ENCODE data around the gene ARL4C.
A peak's percentile ranks its signal among the peaks of the same experiment; 100 is the strongest.
"Not testable (repeated sequence)": the region's sequence is repeated elsewhere in the genome, so short reads cannot be mapped to it uniquely, and the experiment has no call there.

ARL4C gene

DNA sequence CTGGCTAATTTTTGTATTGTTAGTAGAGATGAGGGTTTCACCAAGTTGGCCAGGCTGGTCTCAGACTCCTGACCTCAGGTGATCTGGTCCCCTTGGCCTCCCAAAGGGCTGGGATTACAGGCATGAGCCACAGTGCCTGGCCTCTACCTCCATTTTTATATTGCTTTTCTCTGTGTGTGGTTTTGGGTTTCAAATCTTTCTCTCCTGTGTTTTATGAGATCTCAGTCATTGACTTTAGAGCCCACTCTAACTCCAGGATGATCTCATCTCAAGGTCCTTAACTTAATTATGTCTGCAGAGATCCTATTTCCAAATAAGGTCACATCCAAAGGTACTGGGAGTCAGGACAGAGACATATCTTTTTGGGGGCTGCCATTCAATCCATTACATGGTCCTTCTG lies 24.7 kb downstream of the ARL4C start:
- DNase-seq = no peak

DNA sequence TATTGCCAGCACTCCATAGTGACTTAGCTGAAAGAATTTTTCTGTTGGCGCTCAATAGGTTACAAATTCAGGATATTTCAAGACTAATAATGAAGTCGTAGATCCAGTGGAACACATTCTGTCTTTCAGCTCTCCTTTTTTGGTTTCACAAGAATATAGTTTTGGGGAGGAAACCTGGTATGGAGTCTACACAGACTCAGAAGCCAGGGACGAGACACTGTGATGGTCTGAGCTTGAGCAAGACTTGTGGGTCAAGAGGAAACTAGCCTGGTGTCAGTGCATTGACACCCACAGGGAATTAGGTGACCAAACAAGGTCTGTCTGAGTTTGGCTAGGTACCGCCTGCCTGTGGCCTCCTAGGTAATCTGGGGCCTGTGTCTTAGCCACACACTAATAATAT lies 26.9 kb downstream of the ARL4C start:
- DNase-seq = no peak

DNA sequence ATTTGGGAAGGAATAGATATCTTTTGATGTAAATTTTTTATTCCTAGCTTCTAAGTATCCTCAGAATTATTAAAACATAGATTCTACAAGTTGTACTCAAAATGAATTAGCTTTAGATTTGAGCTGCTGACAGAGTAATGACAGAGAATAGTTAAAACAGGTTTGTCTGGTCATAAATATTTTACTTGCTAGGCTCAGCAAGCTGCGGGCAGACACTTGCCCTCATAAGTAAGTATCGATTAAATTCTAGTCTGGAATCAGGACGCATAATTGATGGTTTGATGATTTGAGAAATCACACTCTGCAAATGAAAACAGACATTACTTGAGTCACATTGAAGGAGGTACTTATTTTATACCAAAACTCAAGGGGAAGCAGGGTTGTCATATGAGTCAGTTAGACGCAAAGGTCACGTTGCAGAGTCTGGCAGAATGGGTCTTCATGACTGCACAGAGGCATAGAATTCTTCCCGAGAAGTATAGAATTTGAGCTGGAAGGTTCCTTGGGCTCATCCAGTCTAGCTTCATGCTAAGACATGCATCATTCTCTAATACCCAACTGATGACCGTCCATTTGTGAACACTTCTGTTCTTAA lies 27.5 kb downstream of the ARL4C start:
- no peak for DNase-seq

DNA sequence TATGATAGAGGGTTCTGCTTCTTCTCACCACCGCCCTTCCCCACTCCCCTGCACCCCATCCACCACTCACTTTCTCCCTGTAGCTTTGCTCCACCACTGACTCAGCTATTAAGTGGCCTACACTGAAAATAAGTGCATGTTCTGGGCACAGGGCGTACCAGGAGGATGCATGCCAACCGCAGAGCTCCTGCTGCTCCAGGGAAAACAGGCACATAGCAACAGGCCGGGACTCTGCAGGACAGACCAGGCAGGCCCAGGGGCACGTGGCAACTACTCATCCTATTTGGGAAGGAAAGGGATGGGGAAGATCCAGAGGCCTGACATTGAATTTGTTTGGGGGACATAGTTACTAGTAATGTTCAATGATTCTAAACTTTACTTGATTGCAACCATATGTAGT lies 28.4 kb downstream of the ARL4C start:
- no peak for DNase-seq

DNA sequence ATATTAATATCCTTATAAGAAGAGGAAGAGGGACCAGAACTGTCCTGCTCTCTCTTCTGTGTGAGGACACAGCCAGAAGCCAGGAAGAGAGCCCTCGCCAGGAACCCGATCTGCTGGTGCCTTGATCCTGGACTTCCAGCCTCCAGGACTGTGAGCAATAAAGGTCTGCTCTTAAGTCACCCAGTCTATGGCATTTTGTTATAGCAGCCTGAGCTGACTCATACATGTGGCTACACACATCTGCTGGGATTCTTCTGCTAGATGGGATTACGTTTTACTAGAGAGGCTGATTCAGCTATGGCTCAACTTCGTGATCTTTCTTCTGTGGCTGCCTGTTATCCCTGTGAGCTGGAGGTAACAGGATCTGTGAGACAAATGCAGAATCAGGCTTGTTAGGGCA lies 29.6 kb downstream of the ARL4C start:
- no peak for DNase-seq

DNA sequence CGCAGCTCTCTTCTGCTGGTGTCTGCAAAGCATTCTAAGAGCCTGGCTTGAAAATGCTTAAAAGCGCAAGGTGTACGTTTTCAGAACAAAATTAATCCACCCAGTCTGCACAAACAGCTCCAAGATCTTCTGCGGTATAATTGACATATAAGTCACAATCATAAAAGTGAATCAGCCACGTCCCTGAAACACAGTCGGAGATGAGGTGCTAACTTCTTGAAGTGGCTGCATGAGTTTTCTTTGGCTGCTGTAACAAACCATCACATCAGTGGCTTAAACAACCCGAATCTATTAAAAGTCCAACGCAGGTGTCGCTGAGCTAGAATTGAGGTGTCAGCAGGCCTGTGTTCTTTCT lies 32.6 kb downstream of the ARL4C start:
- DNase-seq = no peak

DNA sequence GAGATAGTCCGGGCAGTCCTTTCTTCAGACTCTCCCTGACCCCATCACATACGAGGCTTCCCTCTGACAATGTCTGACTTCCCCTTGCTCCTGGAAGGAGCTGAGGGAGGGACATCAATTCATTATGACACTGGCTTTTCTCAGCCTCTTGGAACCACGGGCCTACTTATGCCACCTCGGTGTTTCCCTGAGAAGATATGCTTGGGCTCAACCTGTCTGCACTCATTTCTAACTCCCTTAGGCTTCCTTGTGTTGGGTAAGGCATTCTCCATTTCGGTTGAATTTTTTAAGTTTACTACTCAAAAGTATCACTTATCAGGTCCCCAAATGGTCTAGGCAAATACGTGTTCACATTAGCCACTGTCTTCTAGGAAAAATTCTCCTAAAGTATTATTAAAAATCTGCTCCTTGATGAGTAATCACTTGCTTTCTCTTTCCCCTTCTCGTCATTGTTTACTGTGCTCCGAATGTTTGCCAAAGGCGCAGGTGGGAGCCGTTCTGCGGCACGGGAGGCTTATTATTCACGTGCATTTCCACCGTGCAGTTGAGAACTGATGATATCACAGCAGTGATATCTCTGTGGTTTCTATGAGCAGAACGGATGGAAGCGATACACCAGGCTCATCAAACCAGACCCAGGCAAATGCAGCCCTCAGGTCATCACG lies 33.1 kb downstream of the ARL4C start:
- peak; percentile 86 for DNase-seq

DNA sequence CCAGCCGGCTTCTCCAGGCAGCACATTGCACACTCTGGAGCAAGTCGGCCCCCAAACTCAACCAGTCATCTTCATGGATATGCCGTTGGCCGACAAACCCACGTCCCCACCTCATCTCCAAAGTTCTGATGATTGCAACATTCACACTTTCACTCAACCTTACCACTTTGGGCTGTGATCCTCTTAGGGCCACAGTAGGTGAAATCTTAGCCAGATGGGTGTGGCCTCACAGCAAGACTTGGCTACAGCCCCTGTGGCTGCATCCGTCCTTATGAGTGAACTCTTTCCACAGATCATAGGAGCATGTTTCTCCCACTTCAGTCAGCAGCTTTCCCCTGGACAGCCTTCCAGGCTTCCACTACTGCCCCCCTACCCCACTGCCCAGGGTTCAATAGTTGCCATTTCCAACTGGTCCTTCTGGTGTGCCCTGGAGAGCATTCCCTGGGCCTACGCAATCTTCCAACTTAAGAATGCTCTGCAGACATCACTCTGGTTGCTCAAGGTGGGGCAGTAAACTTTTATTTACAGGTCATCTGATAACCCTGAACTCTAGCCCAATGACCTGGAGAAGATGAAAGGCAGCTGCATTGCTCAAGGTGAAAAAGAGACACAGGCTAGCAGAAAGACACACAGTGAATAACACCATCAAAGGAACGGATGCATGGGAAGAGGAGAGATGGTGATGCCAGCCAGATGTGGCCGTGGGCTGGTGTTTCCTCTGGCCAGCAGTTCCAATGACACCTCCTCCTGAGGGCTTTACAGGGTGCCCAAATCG lies 34.5 kb downstream of the ARL4C start:
- no peak for DNase-seq

DNA sequence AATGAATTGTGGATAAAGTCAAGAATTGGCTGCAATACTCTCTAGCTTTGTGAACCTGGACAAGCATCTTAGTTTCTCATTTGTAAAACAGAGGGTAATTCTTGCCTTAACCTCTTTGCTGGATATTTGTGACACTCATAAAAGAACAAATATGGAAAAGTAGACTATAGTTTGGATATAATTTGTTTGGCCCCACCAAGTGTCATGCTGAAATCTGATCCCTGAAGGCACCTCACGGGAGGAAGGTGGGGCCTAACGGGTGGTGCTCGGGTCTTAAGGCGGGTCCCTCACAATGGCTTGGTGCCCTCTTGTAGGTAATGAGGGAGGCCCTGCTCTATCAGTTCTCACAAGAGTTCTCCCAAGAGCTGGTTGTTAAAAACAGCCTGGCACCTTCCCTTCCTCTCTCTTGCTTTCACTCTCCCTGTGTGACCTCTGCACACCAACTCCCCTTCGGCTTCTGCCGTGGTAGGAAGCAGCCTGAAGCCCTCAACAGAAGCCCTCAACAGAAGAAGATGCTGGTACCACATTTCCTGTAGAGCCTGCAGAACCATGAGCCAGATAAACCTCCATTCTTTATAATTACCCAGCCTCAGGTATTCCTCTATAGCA lies 37.4 kb downstream of the ARL4C start:
- peak; percentile 33 for DNase-seq

DNA sequence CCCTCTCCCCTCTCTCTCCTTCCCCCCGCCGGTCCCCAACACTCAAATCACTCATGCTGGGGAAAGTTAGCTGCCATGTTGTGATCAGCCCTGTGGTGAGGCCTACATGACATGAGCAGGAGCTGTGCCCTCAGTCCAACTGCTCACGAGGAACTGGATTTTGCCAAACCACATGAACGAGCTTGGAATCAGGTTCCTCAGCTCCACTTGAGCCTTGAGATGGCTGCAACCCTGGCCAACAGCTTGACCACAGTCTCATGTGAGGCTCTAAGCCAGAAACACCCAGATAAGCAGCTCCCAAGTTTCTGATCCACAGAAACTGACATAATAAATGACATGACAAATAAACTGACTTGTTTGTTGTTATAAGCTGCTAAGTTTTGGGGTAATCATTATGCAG lies 38.4 kb downstream of the ARL4C start:
- DNase-seq = no peak

DNA sequence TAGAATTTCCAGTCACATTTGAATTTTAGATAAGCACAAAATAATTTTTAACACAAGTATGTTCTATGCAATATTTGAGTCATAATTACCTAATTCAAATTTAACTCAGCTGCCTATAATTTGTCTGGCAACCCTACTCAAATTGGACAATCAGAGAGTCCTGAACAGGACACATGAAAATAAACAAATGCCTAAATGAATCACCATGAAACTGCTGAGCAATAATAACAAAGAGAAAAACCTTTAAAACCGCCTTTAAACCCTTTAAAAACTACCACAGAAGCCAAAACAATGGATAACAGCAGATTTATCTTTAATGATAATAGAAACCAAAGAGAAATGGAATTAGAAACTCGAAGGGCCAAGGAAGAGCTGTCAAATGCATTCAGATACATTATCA lies 39.5 kb downstream of the ARL4C start:
- DNase-seq = no peak

DNA sequence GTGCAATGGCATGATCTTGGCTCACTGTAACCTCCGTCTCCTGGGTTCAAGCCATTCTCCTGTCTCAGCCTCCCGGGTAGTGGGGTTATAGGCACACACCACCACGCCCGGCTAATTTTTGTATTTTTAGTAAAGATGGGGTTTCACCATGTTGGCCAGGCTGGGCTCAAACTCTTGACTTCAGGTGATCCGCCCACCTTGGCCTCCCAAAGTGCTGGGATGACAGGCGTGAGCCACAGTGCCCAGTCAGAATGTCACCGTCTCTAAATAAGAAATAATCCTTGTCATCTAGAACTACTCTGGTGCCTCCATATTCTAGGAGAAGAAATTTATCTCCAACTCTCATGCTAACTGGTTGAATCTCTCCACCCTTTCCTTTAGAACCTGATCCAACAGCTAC lies 41.6 kb downstream of the ARL4C start:
- not testable (repeated sequence) for DNase-seq

DNA sequence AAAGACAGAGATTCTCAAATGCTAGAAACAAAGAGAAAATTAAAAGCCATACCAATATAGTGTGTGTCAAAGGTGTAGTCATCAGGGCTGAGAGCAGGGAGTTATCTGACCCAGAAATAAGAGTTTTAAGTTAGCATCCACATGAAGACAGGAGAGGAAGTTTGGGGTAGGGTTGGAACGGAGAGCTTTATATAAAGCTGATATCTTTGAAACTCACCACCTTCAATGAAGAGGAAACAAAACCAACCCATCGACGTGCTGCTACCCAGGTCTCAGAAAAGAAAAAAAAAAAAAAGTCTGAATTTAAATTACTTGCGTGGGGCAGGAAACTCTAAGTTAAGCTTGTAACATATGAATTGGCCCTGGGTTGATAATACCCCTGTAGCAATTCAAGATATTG lies 42.4 kb downstream of the ARL4C start:
- no peak for DNase-seq

DNA sequence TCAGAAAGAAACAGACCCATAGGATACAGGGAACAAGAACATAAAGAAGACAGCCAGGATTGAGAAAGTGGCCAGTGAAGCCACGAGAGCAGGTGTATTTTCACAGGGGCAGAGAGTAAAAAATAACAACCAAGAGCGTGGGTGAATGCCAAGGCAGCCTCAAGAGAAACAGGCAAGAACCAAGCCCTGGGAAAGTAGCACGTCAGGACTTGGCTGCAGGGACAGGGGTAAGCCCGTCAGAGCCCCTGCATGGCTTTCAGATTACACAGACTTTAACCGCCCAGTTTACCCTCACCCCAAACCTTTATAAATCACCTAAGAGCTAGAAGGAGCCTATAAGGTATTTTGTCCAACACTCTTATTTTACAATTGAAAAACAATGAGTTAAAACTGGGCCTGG lies 43.7 kb downstream of the ARL4C start:
- DNase-seq = no peak

DNA sequence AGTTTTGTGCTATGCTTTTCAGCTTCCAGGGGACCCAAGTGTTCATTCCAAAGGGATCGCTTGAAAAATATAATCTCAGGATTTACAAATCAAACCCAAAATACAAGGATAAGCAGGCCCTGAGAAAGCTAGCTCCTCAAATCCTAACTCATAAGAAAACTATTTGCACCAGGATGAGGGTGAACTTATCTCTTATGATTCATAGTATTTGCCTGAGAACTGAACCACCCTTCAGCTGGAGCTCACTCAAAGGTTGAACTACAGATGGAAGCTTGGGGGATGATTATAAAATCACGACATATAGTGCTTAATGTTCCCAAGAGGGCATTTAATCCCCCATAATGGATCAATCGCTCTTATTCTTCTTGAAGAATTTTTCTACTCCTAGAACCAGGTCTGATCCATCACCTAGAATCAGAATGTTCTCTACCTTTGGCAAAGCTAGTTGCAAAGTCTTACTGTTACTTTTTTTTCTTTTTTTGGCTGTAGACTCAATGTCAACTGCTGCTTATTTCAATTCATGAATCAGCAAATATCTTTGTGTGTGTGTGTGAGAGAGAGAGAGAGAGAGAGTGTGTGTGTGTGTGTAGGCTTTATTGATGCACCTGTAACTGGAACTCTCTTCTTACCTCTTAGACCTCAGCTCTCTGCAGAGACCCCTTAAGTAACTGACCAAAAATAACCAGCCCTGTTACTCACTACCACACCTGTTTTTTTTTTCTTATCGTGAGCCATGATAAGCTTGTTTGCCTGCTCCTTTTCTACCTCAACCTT lies 44.8 kb downstream of the ARL4C start:
- DNase-seq = no peak

DNA sequence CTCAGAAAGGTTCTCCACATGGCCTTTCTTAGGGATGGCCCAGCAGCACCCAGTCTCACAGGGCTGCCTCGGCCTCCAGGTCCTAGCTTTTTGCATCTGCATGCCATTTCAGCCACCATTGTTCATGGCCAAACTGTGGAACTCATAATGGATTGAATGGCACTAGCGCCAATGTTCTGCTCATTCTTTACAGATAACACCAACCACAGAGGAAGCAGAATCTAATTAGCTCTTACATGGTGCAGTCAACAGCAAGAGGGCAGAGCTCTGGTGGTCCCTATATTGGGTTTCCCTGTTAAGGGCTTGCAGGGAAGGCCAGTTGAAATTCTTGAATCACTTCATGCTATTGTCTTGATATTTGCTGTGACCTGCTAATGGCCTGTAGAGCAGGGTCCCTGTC lies 45.6 kb downstream of the ARL4C start:
- no peak for DNase-seq

DNA sequence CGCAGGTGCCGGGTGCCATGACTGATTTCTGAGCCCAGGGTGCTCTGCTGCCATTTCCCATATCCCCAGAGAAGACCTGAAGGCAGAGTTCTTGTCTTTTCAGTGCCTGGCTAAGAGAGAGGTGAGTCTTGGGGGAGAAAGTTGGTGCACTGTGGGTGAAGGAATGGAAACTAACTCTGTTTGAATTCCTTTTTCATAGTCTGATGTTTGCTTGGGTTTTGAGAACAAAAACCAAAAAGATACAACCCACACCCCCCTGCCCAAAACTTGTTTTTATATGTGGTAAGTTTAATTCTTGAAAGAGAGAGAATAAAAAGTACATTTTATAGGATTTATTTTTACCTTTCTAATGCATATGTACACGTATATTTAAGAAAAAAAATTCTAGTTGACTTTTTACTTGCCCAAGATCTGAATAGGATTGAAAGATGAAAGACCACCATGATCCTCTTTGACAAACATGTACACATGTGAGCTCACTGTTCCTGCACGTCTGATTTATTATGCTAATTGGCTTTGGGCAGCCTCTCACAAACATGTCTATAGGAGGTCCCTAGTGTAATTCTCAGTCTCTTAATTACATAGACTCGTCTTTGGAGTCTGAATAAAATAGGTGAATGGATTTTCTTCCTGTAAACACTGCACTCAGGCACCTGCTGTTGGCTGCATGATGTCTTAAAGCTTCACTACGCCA lies 46.3 kb downstream of the ARL4C start:
- no peak for DNase-seq

DNA sequence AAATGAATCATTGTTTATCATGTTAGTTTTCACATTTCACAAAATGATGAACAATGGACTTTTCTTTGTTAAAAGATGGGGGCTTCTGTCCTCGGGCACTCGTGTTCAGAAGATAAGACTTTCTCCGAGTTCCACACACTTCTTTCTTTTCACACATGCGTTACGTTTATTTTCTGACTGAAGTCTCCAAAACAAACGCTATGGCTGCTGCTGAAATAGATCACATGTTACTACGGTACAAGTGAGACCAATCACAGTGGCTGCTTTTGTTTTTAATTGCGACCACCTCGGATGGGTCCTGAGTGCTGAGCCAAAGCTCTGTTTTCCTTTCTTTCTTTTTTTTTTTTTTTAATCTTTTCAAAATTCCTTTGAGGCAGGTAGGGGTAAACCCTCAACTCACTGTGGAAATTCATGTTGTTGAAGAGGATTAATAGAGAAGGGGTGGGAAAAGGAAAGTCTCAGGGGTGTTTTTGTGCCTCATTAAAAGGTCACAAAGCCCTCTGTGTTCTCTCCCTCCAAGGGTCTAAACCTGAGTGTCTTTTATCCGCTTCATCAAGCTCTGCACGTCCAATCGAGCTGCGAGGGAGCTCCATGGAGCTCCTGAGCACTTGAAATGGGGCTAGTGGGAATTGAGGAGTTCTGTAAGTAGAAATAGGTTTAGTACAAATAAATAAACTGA lies 48.2 kb downstream of the ARL4C start:
- DNase-seq = no peak

DNA sequence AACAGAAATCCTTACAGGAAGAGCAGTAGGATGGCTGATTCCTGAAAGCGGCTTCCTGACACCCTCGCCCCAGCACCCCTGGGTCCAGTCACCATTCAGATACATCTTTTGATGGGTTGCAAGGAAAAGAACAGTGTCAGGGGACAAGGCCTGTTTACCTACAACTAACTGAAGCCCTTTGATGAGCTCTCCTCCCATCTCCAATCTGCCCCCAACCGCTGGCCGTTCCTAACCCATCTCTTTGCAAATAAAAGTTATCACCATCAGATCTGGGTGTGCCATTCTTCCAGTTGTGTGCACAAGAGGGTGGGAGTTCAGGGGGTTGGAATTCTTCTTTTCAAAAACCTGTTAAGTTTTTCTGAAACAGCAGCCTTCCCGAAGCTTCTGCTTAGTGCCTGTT lies 48.9 kb downstream of the ARL4C start:
- DNase-seq = no peak

DNA sequence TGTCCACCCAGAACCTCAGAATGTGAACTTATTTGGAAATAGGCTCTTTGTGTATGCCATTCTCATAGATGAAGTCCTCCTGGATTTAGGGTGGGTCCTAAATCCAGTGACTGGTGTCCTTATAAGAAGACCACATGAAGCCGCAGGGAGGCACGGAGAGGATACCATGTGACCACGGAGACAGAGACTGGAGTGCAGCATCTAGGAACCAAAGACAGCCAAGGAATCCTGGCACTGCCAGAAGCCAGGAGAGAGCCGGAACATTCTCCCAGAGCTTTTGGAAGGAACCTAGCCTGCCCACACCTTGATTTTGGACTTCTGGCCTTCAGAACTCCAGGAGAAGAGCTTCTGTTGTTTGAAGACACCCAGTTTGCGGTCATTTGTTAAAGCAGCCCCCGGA lies 49.7 kb downstream of the ARL4C start:
- DNase-seq = no peak

DNA sequence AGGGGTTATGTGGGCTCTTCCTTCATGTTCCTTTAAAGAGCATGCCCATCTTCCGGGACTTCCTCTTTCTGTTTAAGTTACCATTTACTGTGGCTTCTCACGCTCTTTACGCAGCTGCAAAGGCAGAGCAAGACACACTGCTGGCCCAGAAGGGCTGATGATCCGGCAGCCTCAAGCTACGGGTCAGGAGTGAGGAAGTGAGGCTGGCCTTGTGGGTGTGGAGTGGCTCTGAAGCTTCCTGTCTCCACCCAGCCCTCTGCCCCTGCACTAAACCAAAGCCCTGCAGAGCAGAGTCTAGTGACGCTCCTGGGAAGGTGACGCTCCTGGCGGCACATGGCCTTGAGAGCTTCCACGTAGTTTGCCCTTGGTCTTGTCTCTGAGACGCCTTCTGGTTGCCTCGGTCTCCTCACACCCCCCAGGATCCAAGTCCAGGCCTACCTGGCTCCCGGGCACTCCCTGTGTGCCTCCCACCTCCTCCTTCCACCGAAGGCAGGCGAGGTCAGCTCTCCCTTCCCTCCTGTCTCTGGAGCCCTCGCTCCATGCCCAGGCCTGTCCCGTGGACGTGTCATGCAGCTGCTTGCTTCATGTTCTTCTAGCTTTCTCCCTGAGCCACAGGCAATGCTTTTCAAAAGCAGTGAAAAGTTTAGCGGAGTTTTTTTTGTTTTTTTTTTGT lies 50.3 kb downstream of the ARL4C start:
- DNase-seq = no peak

DNA sequence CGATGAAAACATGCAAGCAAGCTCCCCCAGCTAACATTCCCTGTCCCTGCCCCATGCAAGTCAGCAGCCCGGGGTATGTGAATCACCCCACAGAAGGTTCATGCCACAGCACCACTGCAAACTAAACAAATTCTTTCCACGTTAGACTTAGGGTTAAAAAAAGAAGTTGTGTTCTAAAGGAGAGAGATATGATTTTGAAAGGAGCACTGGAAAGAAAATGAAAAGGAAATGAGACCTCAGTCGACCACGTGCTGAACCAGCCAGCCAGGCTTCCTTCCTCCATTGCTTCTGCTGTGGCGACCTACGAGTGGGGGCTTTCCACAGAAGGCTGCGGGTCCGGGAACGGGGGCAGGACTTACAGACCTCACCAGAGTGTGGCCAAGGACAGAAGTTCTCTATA lies 52.0 kb downstream of the ARL4C start:
- no peak for DNase-seq

All from NCI-H510A treated with DMSO at 0.1 percent for 48 hours (cell line).